M059J (cell line): ENCODE data around the gene UTF1. TPM values are rescaled to one million over a fixed set of nuclear protein-coding genes. Genes with fewer than 3 reads are reported as not detected.
"Not testable (repeated sequence)": the region's sequence is repeated elsewhere in the genome, so short reads cannot be mapped to it uniquely, and the experiment has no call there.

ENCODE experiments used
- DNase-seq: peaks from one replicate; pipeline ENCODE4 v3.0.0-alpha.2; 2012; ENCODE audit warnings: low read depth
- total RNA-seq: library from RNA; depleted of rRNA; stranded (reverse); fragments of >200 nt; shearing (Covaris generic); gene quantifications from 2 replicates; pipeline ENCODE4 v1.2.3, GENCODE V29; 2014

Gene UTF1
- total RNA-seq, 1 experiment from 2014 or later = not detected

DNA sequence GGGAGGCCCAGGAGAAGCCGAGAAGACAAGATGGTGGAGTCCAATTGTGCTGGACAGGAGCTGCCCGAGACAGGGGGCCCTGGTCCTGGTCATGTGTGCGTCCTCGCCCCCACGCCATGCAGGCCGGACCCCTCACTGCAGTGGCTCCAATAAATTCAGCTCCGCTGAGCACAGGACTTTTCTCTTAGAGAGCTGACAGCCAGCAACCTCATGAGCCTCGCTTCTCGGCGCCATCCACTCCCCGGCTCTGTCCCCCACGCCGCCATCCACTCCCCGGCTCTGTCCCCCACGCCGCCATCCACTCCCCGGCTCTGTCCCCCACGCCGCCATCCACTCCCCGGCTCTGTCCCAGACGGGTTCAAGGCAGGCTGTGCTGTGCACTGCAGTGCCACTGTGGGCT is 2.8 kb upstream of the UTF1 start:
- DNase-seq = no peak

GRCh38 chr10:133229265-133230043 is 563 bp upstream of the UTF1 start:
- no peak for DNase-seq

GRCh38 chr10:133230387-133231195 is 574 bp downstream of the UTF1 start:
- DNase-seq = no peak

GRCh38 chr10:133231244-133231945 is 1.4 kb downstream of the UTF1 start:
- no peak for DNase-seq

GRCh38 chr10:133231946-133232574 is 2.0 kb downstream of the UTF1 start:
- DNase-seq = no peak

DNA sequence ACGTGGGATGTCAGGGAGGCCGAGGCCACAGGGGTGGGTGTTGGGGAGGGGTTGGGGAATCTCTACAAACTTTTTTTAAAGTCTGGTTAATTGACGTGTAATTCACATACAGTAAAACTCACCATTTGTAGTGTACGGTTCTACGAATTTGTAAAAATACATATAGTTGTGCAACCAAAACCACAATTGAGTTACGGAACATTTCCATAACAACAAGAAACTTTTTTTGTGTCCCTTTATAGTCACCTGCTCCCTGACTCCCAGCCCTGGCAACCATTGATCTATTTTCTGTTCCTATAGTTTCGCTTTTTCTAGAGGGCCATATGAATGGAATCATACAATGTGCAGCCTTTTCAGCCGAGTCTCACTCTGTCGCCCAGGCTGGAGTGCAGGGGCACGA is 4.8 kb downstream of the UTF1 start:
- DNase-seq = not testable (repeated sequence)

GRCh38 chr10:133235265-133235855 is 5.3 kb downstream of the UTF1 start:
- DNase-seq = no peak

GRCh38 chr10:133235932-133236331 is 5.9 kb downstream of the UTF1 start:
- no peak for DNase-seq

DNA sequence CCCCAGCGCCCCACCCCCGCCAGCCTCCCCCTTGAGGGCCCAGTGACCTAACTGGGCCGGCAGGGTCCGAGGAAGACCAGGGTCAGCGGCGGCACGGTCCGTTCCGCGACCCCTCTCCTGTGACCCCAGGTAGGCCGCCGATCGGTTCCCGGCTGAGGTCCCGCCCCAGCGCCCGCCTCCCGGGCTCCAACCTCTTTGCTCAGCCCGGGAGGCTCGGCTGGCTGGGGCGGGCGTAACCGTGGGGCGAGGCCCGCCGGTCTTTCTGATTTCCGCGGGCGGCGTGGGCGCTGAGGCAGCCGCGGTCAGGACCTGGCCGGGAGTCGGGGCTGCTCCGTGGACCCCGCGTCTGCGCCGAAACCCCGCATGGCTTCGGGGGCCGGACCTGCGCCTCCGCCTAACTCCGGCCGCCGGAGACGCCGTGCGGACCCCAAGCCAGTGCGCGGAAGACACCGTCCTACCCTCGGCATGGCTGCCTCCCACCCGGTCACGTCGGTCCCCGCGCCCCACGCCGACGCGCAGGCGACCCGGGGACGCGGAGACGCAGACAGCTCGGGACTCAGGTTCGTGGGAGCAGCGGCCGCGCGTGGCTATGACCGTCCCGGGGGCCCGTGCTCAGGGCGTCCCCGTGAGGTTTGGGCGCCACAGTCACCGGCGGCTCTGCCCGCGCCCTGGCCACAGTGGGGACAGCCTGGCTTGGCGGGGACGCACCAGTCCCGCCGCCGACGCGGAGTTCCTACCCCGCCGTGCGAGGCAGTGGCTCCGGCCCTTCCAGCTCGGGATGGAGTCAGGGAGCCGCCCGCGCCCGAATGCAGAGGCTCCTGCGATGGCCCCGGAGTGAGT is 6.6 kb downstream of the UTF1 start:
- DNase-seq = no peak

DNA sequence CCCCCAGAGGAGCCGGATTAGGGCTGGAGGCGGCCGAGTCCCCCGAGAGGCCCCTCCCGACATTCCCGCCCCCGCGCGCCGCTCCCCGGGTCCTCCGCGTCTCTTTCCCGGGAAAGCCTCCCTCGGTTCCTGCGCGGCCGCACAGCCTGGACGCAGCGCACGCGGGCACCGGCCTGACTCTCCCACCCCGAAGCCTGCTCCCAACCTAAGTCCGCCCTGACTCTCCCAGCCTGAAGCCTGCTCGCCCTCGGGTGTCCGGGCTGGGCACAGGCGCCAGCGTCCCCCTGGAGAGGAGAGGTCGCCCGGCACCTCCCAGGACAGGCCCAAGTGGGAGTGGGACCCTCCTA is 7.2 kb downstream of the UTF1 start:
- no peak for DNase-seq

GRCh38 chr10:133237588-133238465 is 7.8 kb downstream of the UTF1 start, which contains the start of gene VENTX:
TSS of gene VENTX (plus strand) at chr10:133237855. CDS start at chr10:133237915, 60 bp downstream.
- DNase-seq = no peak

- DNase-seq = no peak
Observed at GRCh38 chr10:133238466-133238804, 8.4 kb downstream of the UTF1 start.

DNA sequence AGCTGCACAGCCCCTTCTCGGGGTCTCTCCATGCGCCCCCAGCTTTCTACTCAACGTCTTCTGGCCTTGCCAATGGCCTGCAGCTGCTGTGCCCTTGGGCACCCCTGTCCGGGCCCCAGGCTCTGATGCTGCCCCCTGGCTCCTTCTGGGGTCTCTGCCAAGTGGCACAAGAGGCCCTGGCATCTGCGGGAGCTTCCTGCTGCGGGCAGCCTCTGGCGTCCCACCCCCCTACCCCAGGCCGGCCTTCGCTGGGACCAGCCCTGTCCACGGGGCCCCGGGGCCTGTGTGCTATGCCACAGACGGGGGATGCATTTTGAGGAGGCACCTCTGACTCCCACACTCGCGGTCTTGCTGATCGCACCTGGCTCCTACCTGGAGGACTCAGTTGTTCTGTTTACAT is 10.0 kb downstream of the UTF1 start:
- DNase-seq = no peak

GRCh38 chr10:133241501-133242205 is 11.6 kb downstream of the UTF1 start:
- DNase-seq = no peak

GRCh38 chr10:133242611-133243356 is 12.8 kb downstream of the UTF1 start:
- DNase-seq = peak; percentile 36

- no peak for DNase-seq
Observed at GRCh38 chr10:133243593-133243992, 13.6 kb downstream of the UTF1 start.

DNA sequence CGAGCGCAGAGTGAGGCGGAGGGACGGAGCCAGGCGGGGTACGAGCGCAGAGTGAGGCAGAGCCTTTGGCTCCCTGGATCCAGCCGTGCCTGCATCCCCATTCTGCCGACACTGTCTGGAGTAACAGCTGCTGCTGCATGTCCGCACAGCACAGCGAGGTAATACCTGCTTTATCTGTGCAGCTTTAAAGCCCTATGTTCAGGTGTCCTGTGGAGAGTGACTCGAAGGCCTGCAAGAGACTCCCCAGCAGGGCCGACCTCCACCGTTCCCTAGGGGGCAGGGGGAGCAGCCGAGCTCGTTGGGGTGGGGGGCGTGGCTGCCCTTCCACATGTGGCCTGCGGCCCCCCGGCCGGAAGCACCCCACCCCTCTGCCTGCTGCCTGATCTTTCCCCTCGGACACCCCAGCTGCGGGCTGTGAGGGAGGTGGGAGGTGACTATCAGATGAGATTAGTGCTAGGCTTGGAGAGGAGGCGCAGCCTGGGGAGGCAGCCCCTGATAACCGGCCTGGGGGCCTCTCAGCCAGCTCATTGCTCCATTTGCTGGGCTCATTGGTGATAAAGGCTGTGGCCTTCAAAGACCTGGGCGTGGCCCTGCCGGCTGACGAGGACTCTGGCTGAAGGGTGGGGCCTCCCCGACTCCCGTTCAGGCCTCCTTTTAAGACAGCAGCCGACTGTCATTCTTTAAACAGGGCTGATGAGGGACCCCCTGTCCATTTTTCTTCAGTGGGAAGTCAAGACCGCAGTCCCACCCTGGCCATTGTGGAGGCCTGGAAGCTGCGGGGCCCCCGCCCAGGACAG is 15.6 kb downstream of the UTF1 start:
- no peak for DNase-seq

DNA sequence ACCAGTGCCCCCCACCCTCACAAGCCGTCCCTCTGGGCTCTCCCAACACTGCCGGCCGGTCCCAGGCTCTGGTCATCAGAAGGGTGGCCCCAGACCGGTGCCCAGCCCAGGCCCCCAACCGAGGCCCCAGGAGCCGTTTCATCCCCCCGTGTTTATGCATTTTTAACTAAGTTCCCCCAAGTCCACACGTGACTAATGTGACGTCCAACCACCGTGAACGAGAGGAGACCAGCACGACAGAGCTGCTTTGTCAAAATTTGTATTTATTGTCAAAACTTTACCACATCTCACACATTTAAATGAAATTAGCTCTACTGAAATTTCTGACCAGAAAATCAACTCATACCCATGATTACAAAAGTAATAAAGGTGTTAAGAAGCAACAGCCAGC is 16.2 kb downstream of the UTF1 start:
- no peak for DNase-seq
